ENCODE results near the gene PRDM8.
"Not testable (repeated sequence)": the region's sequence is repeated elsewhere in the genome, so short reads cannot be mapped to it uniquely, and the experiment has no call there.

Gene PRDM8
- total RNA-seq, result 9.2 to 34.5 (median 15.9) reads per million in 4 experiments

DNA sequence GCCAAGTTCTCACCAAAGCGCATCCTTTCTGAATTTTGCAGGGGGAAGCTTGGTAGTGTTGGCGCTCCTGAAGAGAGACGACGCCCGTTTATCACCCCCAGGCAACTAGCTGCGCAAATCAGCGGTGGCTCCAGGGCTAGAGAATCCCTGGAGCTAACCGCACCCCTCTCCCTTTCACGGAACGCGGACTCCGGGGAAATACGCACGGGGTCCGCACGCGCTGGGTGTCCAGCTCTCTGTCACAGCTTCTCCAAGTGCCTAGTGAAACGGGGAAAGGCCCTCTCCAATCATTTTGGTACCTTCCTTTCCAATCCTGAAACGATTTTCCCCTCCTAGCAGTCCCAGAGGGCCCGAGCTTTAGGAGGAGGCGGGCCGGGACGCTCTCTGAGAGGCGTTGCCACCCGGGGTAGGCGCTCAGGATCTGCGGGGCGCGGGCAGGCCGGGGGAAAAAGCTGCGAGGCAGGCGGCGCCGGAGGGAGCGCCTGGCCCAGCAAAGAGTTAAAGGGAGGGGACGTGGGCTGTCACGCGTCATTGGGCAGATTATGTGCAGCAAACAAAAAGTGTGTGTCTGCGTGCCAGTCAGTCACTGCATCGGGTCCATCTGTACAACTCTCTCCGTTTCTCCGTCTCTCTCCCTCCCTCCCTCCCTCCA, at the start of gene PRDM8:
TSS of gene PRDM8 (plus strand) at position 582 of the 652 bp plus-strand sequence. CDS start 2,578 bp downstream, outside the sequence.
- no peak for DNase-seq

DNA sequence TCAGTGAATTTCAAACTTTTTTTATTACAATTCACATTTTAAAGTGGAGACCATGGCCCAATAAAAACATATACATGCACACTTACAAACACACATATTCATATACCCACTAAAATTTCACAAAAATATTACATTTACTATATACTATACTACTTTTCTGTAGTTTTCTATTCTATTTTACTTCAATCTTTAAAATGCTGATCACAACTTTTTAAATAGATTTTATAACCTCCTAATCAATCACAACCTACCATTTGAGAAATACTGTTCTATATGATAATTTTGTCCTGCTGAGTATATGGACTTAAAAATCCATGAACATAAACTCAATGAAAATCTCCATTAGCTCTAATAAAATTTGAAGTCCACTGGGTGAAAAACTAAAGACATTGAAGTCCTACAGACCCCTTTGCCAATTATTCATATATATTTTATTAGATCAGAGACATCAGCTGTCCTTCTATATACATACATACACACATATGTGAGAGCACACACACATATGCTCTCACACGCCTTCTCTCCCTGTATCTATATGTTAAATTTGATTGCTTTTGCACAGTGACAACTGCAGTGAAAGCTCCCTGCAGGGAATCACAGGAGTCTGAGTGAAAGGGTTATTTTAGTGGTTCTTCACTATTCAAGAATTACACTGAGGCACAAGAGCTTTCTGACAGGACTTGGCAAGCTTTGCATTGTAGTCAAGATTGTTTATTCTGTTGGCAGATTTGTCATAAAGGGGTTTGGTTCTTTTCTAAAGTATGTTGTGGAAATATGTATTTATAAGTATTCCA, 46.7 kb upstream of the PRDM8 start:
- no peak for DNase-seq

DNA sequence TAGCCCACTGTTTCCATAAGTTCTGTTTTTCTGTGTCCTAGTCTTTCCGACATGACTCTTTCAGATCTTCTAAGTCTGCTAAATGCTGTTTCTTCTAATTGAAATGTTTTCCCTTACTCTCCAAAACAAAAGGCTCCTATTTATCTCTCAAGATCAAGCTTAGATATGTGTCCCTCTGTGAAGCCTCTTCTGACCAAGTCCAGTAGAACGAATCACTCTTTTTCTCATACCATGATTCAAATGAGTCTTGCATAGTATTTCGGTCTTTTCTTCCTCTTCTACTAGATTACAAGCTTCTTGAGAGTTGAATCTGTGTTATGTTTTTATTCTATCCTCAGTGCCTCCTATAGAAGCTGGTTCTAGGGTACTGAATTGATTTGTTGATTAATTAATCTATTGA, 45.3 kb upstream of the PRDM8 start:
- no peak for DNase-seq

DNA sequence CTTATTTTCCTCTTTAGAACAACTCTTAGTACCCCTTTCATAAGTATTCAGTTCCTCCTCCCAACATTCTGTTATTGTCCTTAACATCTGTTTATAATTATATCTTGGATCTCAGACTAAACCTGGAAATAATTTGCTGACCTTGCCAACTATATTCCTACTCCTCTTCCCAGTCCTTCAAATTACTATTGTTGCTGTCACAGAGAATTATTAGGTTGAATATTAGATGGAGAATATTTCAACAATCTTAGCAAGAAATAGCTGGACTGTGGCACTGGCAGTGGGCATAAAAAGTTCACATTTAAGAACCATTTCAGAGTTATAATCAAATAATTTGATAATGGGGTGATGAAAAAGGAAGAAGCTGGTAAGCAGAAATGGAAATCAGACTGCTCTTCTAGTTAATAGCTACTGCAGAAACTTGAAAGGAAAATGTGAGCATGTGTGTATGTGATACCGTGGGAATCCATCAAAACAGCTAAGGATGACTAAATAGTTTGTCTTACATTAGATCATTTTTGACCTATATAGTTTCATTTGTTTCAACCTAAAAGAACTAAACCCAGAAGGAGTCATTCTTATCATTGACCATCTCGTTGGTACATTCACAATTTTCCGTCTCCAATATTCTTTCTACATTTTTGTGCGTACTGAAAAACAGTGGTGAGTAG, 43.3 kb upstream of the PRDM8 start:
- DNase-seq, result no peak

DNA sequence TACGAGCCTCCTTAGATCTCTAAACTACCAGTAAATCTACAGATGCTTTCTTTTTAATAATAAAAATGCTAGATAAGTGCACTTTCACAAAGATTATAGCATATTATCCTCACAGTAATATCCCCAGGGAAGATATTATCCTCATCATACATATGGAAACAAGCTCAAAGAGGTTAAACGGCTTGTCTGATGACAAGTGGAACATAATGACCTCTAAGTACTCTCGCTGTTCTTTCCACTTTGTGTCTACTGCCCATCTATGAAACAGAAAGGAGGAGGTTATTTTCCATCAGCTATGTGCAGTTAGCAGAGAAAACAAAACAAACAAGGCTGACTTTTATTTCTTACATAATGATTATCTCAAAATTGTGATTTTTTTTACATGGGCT, 42.8 kb upstream of the PRDM8 start:
- DNase-seq, result no peak

DNA sequence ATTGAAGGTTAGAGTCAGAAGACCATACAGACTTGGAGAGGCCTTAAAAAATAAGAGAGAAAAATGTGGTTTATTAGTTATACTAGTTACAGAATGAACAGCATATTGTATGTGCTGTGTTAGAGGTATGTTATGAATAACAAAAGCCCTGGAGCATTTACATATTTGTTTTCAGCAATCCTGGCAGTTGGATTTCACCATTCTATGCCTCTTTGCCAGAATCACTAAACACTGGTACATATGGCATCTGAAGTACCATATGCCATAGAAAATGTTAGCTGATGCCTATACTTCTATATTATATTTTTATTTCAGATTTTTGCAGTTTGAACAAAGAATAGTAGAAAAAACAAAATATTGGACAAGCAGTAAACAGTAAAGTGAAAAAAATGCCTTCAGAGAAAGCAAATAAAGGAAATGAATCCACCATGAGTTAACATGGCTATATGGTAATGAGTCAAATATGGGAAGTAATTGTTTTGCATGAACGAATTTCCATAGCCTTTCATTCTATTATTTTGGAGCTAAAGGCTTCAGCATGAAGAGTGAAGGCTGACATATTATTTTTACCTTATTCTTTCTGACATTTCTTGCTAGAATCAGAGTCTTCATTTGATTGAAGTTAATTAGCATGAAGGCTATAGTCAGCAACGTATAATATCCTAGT, 41.9 kb upstream of the PRDM8 start:
- no peak for DNase-seq

DNA sequence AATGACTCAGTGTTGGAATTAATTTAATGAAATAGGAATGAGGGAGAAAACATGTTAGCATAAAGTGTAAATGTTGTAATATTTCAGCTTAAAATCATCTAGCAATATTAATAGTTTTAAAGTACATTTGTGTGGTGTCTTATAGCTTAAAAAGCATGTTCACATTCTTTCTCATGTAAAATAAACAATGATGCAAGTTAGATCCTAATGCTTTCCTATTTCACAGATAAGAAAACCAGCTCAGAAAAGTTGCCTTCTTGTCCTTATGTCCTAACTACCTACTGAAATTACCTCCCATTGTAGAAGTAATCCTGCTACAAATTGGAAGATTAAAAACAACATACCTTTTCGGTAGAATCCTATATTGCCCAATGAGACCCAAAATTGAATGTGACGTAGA, 40.9 kb upstream of the PRDM8 start:
- DNase-seq, result no peak

DNA sequence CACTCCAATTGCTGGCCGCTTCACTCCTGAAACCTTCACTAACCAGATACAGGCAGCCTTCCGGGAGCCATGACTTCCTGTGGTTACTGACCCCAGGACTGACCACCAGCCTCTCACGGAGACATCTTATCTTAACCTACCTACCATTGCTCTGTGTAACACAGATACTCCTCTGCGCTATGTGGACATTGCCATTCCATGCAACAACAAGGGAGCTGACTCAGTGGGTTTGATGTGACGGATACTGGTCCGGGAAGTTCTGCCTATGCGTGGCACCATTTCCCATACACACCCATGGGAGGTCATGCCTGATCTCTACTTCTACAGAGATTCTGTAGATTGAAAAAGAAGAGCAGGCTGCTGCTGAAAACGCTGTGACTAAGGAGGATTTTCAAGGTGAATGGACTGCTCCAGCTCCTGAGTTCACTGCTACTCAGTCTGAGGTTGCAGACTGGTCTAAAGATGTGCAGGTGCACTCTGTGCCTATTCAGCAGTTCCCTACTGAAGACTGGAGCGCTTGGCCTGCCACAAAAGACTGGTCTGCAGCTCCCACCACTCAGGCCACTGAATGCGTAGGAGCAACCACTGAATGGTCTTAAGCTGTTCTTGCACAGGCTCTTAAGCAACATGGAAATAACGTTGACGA, 35.8 kb upstream of the PRDM8 start:
- DNase-seq, result no peak

DNA sequence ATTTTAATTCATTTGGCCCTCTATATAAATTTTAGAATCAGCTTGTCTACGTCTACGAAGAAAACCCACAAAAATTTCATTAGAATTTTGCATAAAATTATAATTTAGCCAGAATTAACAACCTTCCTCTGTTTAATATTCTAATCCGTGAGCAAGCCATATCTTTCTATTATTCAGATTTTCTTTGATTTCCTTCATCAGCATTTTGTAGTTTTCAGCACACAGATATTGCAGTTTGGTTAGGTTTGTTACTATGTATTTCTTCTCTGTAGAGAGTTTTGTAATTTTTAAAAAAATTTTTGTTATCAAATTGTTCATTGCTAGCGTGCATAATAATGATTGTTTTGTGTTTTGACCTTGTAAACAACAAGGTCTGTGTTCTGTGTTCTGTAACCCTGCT, 34.9 kb upstream of the PRDM8 start:
- no peak for DNase-seq

DNA sequence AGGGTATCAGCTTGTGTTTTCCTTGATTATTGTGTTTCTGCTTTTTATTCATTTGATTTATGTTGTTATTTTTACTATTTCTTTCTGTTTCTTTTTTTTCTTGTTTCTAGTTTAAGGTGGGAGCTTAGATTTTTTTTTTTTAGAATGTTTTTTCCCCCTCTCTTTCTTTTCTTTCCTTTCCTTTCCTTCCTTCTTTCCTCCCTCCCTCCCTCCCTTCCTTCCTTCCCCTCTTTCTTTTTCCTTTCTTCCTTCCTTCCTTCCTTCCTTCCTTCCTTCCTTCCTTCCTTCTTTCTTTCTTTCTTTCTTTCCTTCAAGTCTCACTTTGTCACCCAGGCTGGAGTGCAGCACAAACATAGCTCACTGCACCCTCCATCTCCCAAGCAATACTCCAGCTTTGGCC, 31.4 kb upstream of the PRDM8 start:
- no peak for DNase-seq

DNA sequence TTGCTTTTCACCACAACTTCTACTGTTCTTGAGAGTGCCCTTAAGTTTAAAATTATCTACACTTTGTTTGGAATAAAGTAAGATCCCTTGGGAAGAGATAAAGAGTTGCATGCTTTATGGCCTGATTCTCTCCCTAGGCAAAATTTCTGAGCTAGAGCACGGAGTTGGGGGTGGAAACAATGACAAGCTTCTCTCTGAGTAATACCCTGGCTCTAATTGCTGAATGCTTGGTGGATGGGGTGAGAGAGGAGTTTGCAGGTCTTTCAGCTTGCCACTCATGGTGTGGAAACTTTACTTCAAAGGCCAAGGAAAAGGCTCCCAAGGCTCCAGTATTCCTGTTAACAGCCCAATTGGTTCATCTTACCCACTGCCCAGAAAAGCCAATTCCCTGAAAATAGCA, 26.1 kb upstream of the PRDM8 start:
- DNase-seq, result no peak

DNA sequence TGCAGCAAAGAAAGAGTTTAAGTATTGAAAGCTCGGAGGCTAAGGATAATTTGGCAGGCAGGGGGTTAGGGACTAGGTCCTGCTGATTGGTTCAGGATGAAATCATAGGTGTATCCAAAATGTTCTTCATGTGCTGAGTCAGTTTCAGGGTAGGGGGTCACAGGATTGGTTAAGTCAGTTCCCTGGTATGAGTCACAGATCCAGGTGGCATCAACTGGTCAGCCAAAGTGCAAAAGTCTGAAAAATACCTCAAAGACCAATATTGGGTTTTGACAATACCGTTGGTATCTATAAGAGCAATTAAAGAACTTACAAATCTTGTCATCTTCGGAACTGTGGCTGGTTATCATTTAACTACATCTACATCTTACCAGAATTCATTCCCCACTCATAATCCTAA, 25.6 kb upstream of the PRDM8 start:
- no peak for DNase-seq

DNA sequence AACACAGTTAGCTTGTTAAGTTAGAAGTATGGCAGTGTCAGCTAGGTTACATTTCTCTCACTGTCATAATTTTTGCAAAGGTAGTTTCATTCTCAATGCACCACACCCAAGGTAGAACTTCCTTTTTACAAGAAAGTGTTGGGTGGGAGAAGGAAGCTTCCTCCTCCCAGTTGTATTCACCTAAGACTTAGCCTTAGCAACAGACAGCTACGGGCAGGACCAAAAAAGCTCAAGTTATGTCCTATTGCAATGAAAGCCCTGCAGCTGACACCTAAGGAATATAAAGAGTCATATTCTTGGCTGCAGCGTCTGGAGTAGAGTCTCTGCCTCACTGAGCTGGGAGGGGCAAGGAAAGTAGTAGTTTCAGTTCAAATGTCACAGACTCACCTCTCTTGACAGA, 25.1 kb upstream of the PRDM8 start:
- no peak for DNase-seq

DNA sequence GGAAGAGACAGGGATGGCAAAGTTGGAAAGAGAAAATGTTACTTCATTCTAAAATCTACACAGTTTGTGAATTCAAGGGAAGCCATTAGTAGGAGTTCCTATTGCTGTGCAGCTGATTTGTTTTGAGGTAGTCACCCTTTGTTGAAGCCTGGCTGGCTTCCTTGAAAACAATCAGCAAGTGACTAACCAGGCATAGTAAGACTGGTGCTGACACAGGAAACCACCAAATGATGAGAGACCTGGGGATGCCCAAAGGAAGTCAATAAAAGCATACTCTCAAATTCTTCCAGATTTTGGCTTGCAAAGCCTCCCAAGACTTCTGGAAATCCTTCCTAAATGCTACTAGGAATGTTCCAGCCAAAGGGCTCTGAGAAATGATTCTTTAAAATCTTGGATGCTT, 23.9 kb upstream of the PRDM8 start:
- peak; percentile 3 for DNase-seq

DNA sequence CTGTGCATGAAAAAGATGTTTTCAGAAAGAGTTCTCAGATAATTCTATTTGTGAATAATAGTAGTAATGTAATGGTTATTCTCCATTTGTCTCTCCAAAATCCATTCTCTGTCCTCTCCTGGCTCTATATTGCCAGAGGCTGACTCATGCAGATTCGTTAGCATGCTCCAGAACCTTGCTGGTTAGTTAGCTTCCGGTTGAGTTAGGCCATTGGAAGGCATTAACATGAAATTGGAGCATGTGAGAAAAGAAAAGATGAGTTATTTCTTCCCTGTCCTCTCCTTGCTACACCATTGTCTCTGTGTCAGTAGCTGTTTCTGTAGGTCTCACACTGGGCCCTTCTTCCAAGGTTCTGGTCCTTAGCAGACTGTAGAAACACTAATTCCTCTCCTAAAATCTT, 23.5 kb upstream of the PRDM8 start:
- DNase-seq, result no peak

DNA sequence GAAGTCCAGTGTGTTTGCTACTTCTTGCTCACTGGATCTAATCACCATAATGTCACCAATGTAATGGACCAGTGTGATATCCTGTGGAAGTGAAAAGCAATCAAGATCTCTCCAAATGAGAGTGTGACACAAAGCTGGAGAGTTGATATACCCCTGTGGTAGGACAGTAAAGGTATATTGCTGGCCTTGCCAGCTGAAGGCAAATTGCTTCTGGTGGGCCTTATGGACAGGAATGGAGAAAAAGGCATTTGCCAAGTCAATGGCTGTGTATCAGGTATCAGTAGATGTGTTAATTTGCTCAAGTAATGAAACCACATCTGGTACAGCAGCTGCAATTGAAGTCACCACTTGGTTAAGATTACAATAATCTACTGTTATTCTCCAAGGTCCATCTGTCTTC, 19.5 kb upstream of the PRDM8 start:
- DNase-seq, result not testable (repeated sequence)

DNA sequence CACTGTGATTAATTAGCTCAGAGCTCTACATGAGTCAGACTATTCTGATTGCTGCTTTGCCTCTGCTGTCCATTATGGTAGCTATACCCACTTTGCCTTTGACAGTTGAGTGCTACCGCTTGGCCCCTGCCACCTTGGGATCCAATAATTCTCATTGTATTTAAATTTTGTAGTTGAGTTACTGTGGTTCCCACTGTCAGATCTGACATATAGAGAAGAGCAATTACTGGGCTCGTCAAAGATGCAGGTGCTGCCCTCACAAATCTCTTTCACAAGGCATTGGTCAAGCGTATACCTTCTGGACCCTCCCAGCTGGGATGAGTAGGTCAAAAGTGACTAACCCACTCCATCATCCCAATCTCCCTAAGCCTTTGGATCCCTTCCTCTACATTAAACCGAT, 18.3 kb upstream of the PRDM8 start:
- no peak for DNase-seq

DNA sequence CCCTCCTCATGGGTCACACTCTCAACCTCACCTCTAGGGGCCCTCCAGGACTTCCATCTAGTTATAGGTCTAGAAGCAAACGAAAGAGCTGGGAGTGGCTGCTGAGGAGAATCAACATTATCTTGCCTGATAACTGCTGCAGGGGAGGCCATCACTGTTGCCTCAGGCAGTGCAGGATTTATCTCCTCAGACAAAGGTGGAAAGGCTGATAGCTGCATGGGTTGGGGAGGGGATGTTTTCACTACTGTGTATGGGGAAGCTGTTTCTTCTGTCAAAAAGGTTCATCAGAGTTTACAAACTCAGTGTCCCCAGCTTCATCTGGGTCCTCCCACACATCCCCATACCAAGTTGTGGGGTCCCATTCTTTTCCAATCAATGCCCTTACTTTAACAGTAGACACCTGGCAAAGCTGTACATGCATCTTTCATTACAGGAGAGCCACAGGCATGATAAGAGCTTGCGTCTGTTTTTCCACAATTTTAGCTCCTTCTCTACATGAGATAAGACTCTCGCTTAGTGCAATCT, 17.6 kb upstream of the PRDM8 start:
- DNase-seq, result no peak

DNA sequence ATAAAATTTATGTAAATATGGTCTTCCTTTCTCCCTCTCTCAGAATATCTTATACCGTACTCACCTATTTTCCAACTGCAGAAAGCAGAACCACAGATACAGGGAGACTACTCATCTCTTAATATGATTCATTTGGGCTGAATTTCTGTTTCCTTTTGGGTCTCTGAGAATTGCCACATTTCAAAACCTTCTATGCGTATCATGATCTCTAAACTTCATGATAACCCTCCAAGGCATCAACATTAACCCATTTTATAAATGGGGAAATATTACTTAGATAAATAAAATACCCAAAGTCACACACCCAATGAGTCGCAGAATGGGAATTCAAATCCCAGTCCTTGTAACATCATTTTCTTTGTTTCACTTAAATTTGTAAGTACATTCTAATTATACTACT, 16.6 kb upstream of the PRDM8 start:
- no peak for DNase-seq

DNA sequence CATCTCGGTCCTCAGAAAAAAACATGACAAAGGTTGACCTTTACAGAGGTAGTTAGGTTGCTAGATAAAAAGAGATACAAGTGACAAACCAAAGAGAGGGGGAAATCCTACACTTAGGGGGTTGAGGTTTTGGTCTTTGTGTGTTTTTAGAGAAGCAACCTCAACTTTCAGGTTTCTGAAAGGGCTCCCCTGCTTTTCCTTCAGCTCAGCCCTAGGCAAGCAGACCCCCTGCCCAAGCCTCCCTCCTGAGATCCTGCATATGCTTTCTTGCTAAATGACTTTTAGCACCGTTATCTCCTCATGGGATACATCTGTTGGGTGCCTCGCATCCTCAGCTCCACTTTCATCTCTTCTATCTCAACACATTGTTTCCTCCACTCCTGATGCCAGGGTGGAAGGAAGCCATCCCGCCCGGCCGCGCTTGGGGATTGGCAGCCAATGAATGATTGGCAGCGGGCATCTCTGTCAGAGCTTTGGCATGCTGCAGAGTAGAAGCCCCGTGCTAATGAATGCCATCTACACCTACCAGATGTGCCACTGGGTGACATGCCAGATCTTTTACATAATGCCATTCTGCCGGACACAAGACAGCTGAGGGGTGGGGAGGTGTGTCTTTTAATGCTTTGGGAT, 15.0 kb upstream of the PRDM8 start:
- DNase-seq, result no peak

DNA sequence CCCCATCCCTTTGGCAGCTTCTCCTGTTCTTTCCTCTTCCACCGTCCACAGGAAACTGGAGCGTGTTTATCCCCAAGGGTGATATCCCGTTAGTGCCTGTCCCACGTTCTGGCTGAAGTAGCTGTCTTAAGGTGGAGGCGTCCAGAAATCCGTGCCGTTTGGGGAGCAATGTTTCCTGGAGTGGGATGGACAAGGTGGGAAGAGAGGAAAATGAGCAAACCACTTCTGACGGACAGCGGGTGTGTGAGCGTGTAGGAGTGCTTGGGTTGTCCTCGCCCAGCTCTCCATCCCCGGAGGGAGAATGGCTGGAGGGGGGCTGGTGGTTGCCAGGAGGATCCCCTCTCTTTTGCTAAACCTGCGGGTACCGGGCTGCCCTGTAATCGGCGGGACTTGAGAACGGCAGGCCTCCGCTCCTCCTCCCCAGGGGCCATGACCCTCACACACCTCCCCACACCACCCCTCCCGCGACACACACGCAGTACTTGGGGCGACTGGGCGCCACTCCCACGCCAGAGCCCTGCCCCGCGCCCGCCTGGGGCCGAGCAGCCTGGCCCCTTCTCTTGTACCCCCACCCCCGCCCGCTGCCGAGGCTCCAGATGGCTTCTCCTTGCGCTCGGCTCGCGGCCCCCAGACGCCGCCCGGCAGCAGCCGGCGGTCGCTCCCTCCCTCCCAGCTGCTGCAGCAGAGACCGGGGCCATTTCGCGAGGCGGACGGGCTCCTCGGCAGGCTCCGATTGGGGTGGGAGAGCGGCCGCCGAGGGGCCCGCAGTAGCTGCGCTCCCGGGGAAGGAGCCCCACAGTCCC, 13.9 kb upstream of the PRDM8 start:
- DNase-seq, result no peak

Data from effector CD8-positive, alpha-beta T cell (primary cell).